ENCODE measurements around the gene ADAMTSL4.

GRCh38 chr1:150525348-150525747, 23.9 kb upstream of the ADAMTSL4 start:
- no peak for TF ChIP-seq CTCF (IDR thresholded peaks at IDR 0.05)
- TF ChIP-seq POLR2A (IDR thresholded peaks at IDR 0.05): no peak
